T-helper 2 cell (primary cell): ENCODE results near the gene KRT12.

Experiments used
- DNase-seq, 5 experiments: peaks; one replicate each; pipeline versions ENCODE4 v3.0.0 to v3.0.0-alpha.2; 2012 to 2022

KRT12 gene

GRCh38 chr17:40843242-40843641, 23.8 kb downstream of the KRT12 start:
- DNase-seq, result no peak

DNA sequence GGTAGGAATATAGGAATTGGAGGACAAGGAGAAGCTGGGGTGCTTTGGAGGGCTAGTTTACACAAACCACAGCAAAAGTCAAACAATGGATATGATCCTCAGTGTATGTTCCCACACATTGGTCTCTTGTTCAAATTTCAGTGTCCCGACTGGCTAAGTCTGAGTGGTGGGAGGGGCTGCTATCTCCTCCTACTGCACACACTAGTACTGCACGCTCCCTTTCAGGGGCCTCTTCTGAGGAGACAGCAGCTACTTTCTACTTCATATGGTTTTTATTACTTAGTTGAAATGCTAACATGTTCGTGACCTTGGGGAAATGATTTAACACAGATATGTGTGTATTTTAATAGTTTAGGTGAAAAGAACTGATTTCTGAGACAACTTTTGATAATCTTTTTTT, 25.8 kb downstream of the KRT12 start:
- no peak for DNase-seq

GRCh38 chr17:40839194-40839593, 27.8 kb downstream of the KRT12 start:
- DNase-seq, result no peak

- DNase-seq, result no peak
These were observed 31.0 kb downstream of the KRT12 start for GRCh38 chr17:40836020-40836419.

DNA sequence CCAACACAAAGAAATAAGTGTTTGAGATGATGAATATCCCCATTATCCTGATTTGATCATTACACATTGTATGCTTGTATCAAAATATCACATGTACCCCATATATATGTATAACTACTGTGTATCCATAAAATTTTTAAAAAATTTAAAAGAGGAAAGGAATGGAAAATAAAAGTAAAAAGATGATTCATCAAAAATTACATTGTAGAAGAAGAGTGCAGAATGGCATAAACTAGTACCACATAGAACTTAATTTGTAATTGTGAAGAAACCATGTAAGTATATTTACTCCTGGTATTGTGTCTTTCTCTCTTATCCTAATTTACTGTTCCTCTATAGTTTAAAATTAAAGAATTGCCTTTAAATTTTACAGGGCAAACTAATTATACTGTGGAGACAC, 33.1 kb downstream of the KRT12 start:
- DNase-seq, result no peak

GRCh38 chr17:40832840-40833239, 34.2 kb downstream of the KRT12 start:
- DNase-seq, result no peak

GRCh38 chr17:40830085-40830776, 36.8 kb downstream of the KRT12 start:
- no peak for DNase-seq

GRCh38 chr17:40828454-40829044, 38.5 kb downstream of the KRT12 start:
- DNase-seq, result no peak

GRCh38 chr17:40827746-40828453, 39.1 kb downstream of the KRT12 start:
- DNase-seq, result peak in 1 of 5 experiments; percentile 74

DNA sequence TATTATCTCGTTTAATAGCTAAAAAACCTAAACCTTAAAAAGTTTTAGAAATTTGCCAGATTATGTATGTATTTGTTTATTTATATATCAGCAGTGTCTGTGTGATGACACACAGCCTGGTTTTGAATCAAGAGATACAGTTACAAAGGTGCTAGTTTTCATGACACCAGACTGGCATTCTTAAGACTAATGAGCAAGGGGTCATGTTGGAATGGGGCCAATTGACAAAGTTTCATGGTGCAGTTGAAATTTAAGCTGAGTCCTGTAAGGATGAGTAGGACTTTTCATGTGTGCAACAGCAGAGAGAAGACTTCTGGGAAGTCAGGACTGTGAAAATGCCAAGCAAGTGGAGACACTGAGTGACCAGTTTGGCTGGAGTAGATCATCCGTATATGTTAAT, 41.4 kb downstream of the KRT12 start:
- DNase-seq, result no peak

DNA sequence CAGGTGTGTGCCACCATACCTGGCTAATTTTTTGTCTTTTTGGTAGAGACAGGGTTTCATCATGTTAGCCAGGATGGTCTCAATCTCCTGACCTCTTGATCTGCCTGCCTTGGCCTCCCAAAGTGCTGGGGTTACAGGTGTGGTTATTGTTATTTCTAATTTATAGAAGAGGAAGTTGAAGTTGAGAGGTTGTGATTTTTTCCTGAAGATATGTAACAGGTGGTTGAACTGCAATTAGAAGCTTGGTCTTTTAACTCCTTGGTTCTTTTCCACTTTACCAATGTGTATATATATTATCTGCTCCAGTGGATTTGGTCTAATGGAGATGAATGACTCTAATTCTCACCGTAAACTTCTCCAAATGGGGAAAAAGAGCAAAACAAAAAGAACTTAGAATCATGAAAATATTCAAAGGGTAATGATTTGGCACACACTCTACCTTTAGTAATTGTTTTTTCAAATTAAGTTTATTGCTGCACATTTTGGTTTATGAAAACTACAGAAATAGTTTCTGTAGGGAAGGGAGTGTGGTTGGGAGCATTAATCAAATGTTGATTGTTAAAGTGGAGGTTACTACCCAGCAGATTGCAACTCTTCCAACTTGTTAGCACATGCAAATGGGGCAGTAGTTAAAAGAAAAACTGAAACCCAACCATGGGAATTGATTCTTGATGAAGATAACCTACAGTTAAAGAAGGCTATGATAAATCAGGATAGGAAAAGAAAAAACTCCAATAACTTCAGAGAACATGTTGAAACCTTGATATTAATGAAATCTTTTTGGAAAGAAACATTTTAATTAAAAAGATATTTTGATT, 42.8 kb downstream of the KRT12 start:
- DNase-seq, result no peak

- no peak for DNase-seq
These were observed 44.8 kb downstream of the KRT12 start, which contains the start of gene KRT10 for GRCh38 chr17:40822132-40822812. Gene KRT10, minus strand, starts transcription at chr17:40822614. Its CDS starts 29 bp downstream, at chr17:40822585.

DNA sequence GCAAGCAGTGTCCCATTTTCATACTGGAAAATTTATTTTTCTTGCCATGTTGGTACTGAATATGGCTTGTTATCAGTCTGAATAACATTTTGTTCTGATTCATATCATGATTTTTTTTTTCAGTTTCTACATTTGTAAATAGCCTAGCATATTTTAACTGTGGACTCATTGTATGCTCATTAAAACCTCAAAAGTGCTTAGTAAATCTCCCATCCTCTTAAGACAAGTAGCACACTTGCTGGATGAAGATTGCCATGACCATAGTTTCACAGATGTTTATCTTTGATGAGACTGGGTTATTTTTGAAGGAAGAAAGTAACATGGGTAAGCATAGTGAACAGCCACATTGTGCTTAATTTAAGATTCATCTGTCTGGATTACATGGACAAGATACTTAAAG, 45.5 kb downstream of the KRT12 start:
- peak in 1 of 5 experiments; percentile 33 for DNase-seq

GRCh38 chr17:40820228-40820838, 46.7 kb downstream of the KRT12 start:
- DNase-seq, result peak in 1 of 5 experiments; percentile 85

DNA sequence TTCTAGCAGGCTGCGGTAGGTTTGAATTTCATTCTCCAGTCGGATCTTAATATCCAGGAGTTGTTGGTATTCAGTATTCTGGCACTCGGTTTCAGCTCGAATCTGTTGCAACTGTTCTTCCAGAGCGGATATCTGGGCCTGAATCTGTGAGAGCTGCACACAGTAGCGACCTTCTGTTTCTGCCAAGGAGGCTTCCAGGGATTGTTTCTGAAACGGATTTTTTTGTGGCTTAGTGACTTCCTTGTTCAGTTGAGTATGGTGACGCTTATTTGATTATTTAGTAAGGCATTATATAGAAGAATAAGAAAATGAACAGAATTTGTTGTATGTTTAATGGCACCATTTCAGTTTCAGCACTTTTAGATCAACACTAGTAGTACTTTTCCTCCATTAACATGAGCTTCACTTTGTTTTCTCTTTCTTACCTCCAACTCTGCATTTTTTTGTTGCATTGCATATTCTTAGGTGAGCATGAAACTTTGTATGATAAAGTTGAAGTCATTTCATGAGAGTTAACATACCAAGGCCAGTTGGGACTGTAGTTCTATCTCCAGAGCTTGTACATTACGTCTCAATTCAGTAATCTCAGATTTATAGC, 47.4 kb downstream of the KRT12 start:
- DNase-seq, result no peak

DNA sequence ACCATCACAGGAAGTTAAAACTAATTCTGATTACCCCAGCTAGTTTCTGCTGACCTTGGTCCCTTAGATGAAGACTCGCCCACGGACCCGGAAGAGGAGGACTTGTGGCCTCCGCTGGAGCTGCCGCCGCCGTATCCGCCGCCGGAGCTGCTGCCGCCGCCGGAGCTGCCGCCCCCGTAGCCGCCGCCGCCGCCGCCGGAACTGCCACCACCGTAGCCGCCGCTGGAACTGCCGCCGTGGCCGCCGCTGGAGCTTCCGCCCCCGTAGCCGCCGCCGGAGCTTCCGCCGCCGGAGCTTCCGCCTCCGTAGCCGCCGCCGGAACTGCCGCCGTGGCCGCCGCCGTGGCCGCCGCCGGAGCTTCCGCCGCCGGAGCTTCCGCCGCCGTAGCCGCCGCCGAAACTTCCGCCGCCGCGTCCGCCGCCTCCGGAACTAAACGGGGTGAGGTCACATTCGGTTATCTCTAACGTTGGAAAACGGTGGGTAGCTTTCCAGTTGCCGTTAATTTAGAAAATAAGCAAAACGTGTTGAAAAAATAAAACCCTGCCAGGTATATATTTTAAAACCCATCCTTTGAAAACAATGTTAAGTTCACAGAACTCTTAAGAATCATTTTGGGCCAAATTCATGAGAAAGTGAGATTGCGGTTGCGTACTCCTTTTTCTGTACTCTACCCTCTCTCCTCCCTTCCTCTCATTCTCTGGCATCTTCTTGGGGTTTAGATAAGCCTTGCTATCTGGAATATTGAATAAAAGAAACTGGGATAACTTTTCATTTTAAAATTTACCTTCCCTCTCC, 48.1 kb downstream of the KRT12 start:
- peak; percentile 70 to 96 (median 76) for DNase-seq

- no peak for DNase-seq
These were observed 48.7 kb downstream of the KRT12 start for GRCh38 chr17:40818343-40818732.

GRCh38 chr17:40817103-40817682, 49.8 kb downstream of the KRT12 start:
- no peak for DNase-seq

DNA sequence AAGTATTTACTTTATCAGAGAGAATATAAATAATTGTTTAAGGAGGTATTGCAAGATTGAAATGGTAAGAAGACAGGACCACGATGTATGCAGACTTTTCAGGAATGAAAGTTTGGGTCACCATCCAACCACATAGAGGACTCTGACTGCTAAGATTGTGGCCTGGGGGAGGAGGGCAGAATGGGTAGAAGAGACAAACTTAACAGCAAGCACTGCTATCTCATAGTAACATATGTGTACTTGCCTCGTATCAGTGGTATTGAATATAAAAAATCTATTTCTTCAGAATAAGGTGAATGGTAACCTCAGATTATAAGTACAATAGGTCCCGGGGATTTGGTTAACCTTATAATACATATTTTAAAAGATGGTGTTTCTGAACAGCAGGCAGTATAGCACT, 50.5 kb downstream of the KRT12 start:
- no peak for DNase-seq

DNA sequence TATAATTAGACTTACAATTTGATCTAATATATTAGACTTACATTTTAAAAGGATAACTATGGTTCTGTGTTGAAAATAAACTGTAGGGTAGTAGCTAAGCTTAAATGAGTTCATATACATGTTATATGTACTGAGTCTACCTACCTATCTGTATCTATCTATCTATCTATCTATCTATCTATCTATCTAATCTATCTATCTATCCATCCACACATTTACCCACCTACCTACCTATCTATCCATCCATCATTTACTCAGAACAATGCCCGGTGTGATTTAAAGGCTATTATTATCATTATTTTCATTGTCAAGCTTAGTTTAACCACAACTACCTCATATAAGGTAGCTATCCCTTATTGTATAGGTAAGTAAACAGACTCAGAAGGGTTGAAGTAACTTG, 51.6 kb downstream of the KRT12 start:
- DNase-seq, result no peak
